GM12891 (cell line): ENCODE measurements around the gene STAB2.

Source experiments
- POLR2A ChIP-seq: IDR thresholded peaks from 2 replicates; pipeline ENCODE4 v1.6.1; 2011; ENCODE audit warnings: low read depth, low read length, control low read depth
- POLR2AphosphoS5 ChIP-seq: IDR thresholded peaks from 2 replicates; pipeline ENCODE4 v1.6.1; 2011; ENCODE audit warnings: low read depth, low read length, control low read depth
- TAF1 ChIP-seq: IDR thresholded peaks from 2 replicates; pipeline ENCODE4 v1.6.1; 2011; ENCODE audit warnings: low read depth, low read length, control low read depth

DNA sequence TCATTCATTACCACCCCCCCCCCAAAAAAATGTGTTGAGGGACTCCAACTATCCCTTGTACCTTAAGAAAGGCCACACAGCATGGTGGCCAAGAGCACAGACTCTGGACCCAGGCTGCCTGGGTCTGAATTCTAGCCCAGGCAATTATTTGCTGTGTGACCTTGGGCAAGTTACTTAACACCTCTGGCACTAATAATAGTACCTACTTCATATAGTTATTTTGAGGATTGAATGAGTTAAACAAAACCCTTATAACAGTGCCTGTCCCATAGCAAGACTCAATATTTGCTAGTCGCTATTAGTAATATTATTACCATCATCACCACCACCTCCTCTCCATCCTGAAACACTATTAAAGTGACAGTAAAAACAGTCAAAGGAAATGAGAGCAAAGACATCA lies 216.8 kb downstream of the STAB2 start:
- TF ChIP-seq POLR2A, result no peak
- TF ChIP-seq TAF1, result no peak
- no peak for TF ChIP-seq POLR2AphosphoS5
